ENCODE data around the gene STUM. TPM values are rescaled to one million over a fixed set of nuclear protein-coding genes. Genes with fewer than 3 reads are reported as not detected.
A peak's percentile ranks its signal among the peaks of the same experiment; 100 is the strongest.

The STUM gene
- total and polyA plus RNA-seq, 2 experiments from 2014 or later, result 0.07 TPM; not detected in 1

GRCh38 chr1:226635456-226635941, 86.9 kb downstream of the STUM start:
- 92% methylated on average over 11 of the region's 11 CpGs for WGBS (ENCODE audit: low lambda C conversion rate, missing lambda C conversion rate)
- H2AFZ ChIP-seq, result no peak overlapping the region
- H3K4me3 ChIP-seq, result no peak overlapping the region
- no peak for DNase-seq (ENCODE audit: low spot score)
- no peaks in the 10 kb centered on the region for H3K9me2 ChIP-seq (replicated peaks; ENCODE audit: insufficient read depth)
- H3K27ac ChIP-seq, result no peak overlapping the region
- no peaks in the 10 kb centered on the region for H4K20me1 ChIP-seq (ENCODE audit: insufficient read depth, poor library complexity, severe bottlenecking)
- TF ChIP-seq EZH2phosphoT487 (IDR thresholded peaks at IDR 0.05; ENCODE audit: low read depth, severe bottlenecking, unreplicated experiment) (no peak), CTCF (IDR thresholded peaks at IDR 0.05; ENCODE audit: poor library complexity) (no peak), EZH2 (IDR thresholded peaks at IDR 0.05; ENCODE audit: borderline replicate concordance) (no peak)
- no peak overlapping the region for H3K4me2 ChIP-seq
- no peaks in the 10 kb centered on the region for H3K79me2 ChIP-seq
- H3K9me3 ChIP-seq (ENCODE audit: low read depth), result no peaks in the 10 kb centered on the region
- no peaks in the 10 kb centered on the region for H3K36me3 ChIP-seq (replicated peaks; ENCODE audit: insufficient read depth, low read depth)
- H3K27me3 ChIP-seq, result no peaks in the 10 kb centered on the region
- H3K4me1 ChIP-seq (ENCODE audit: insufficient read depth), result no peaks in the 10 kb centered on the region

GRCh38 chr1:226636847-226637096, 88.2 kb downstream of the STUM start:
- DNase-seq (ENCODE audit: low spot score), result no peak
- no peaks in the 10 kb centered on the region for H3K9me2 ChIP-seq (replicated peaks; ENCODE audit: insufficient read depth)
- no peaks in the 10 kb centered on the region for H3K9me3 ChIP-seq (ENCODE audit: low read depth)
- WGBS (ENCODE audit: low lambda C conversion rate, missing lambda C conversion rate), result 93% methylated on average over 1 of the region's 1 CpG
- H4K20me1 ChIP-seq (ENCODE audit: insufficient read depth, poor library complexity, severe bottlenecking), result no peaks in the 10 kb centered on the region
- no peak overlapping the region for H3K4me3 ChIP-seq
- no peak overlapping the region for H3K27ac ChIP-seq
- H3K4me1 ChIP-seq (ENCODE audit: insufficient read depth), result no peaks in the 10 kb centered on the region
- H3K79me2 ChIP-seq, result no peaks in the 10 kb centered on the region
- H3K27me3 ChIP-seq, result no peaks in the 10 kb centered on the region
- no peak overlapping the region for H2AFZ ChIP-seq
- no peak overlapping the region for H3K4me2 ChIP-seq
- TF ChIP-seq EZH2 (IDR thresholded peaks at IDR 0.05; ENCODE audit: borderline replicate concordance), result no peak
- no peaks in the 10 kb centered on the region for H3K36me3 ChIP-seq (replicated peaks; ENCODE audit: insufficient read depth, low read depth)

- H3K4me3 ChIP-seq, result no peak overlapping the region
- WGBS (ENCODE audit: low lambda C conversion rate, missing lambda C conversion rate), result 86% methylated on average over 29 of the region's 29 CpGs
- H3K79me2 ChIP-seq, result no peaks in the 10 kb centered on the region
- H3K36me3 ChIP-seq (replicated peaks; ENCODE audit: insufficient read depth, low read depth), result no peaks in the 10 kb centered on the region
- H3K27ac ChIP-seq, result no peak overlapping the region
- H3K9me3 ChIP-seq (ENCODE audit: low read depth), result no peaks in the 10 kb centered on the region
- no peak for DNase-seq (ENCODE audit: low spot score)
- no peak overlapping the region for H2AFZ ChIP-seq
- TF ChIP-seq CTCF (IDR thresholded peaks at IDR 0.05; ENCODE audit: poor library complexity), result peak; percentile 36
- no peak for TF ChIP-seq EZH2 (IDR thresholded peaks at IDR 0.05; ENCODE audit: borderline replicate concordance)
- no peak for TF ChIP-seq EZH2phosphoT487 (IDR thresholded peaks at IDR 0.05; ENCODE audit: low read depth, severe bottlenecking, unreplicated experiment)
- no peak overlapping the region for H3K4me2 ChIP-seq
- no peaks in the 10 kb centered on the region for H3K4me1 ChIP-seq (ENCODE audit: insufficient read depth)
- no peaks in the 10 kb centered on the region for H3K9me2 ChIP-seq (replicated peaks; ENCODE audit: insufficient read depth)
- H3K27me3 ChIP-seq, result no peaks in the 10 kb centered on the region
- H4K20me1 ChIP-seq (ENCODE audit: insufficient read depth, poor library complexity, severe bottlenecking), result no peaks in the 10 kb centered on the region
These were observed 88.8 kb downstream of the STUM start for GRCh38 chr1:226637147-226637935.

GRCh38 chr1:226638001-226638601, 89.5 kb downstream of the STUM start:
- TF ChIP-seq EZH2 (IDR thresholded peaks at IDR 0.05; ENCODE audit: borderline replicate concordance) (no peak), EZH2phosphoT487 (IDR thresholded peaks at IDR 0.05; ENCODE audit: low read depth, severe bottlenecking, unreplicated experiment) (no peak), CTCF (IDR thresholded peaks at IDR 0.05; ENCODE audit: poor library complexity) (no peak)
- 87% methylated on average over 10 of the region's 10 CpGs for WGBS (ENCODE audit: low lambda C conversion rate, missing lambda C conversion rate)
- no peak overlapping the region for H2AFZ ChIP-seq
- no peaks in the 10 kb centered on the region for H3K9me2 ChIP-seq (replicated peaks; ENCODE audit: insufficient read depth)
- no peaks in the 10 kb centered on the region for H3K27me3 ChIP-seq
- H3K79me2 ChIP-seq, result no peaks in the 10 kb centered on the region
- no peak for DNase-seq (ENCODE audit: low spot score)
- no peak overlapping the region for H3K4me2 ChIP-seq
- no peaks in the 10 kb centered on the region for H3K9me3 ChIP-seq (ENCODE audit: low read depth)
- H3K27ac ChIP-seq, result no peak overlapping the region
- H3K4me1 ChIP-seq (ENCODE audit: insufficient read depth), result peaks cover under 1% of the 10 kb centered on the region
- H4K20me1 ChIP-seq (ENCODE audit: insufficient read depth, poor library complexity, severe bottlenecking), result no peaks in the 10 kb centered on the region
- H3K36me3 ChIP-seq (replicated peaks; ENCODE audit: insufficient read depth, low read depth), result no peaks in the 10 kb centered on the region
- no peak overlapping the region for H3K4me3 ChIP-seq
